Nephron (organoid): ENCODE data around the gene CFAP20DC.
A peak's percentile ranks its signal among the peaks of the same experiment; 100 is the strongest.

ENCODE experiments used
- H3K27ac Mint-ChIP-seq, 3 experiments: 2 replicates each; pipeline ENCODE4 v1.8.0; 2020; ENCODE audit warnings: mixed read lengths in 3 of 3, mild to moderate bottlenecking in 2 of 3, moderate library complexity in 1 of 3
- H3K27me3 Mint-ChIP-seq: 2 replicates; pipeline ENCODE4 v1.8.0; 2021; ENCODE audit warnings: low read depth, mild to moderate bottlenecking, moderate library complexity, mixed read lengths
- H3K36me3 Mint-ChIP-seq: 2 replicates; pipeline ENCODE4 v1.8.0; 2020; ENCODE audit warnings: low read depth, mixed read lengths
- H3K4me1 Mint-ChIP-seq: 2 replicates; pipeline ENCODE4 v1.8.0; 2020; ENCODE audit warnings: mixed read lengths
- H3K4me3 Mint-ChIP-seq, 3 experiments: 2 replicates each; pipeline ENCODE4 v1.8.0; 2020; ENCODE audit warnings: mild to moderate bottlenecking in 3 of 3, mixed read lengths in 3 of 3, moderate library complexity in 2 of 3
- H3K9me3 Mint-ChIP-seq: 2 replicates; pipeline ENCODE4 v1.8.0; 2020; ENCODE audit warnings: mixed read lengths
- TF ChIP-seq, protein P1 (sequence below), 3 experiments: fragments of 200-600 bp; sonication (generic); IDR thresholded peaks; one replicate each; pipeline ENCODE4 v1.5.0; 2021; ENCODE audit warnings: antibody characterized with exemption in 3 of 3; ENCODE audit not compliant: unreplicated experiment in 3 of 3

The CFAP20DC gene

GRCh38 chr3:58999134-58999773 lies 50.6 kb downstream of the CFAP20DC start:
- Mint-ChIP-seq H3K4me1 (no peaks in the 10 kb centered on the region), H3K4me3 (no peak overlapping the region)
- TF ChIP-seq, protein P1, sequence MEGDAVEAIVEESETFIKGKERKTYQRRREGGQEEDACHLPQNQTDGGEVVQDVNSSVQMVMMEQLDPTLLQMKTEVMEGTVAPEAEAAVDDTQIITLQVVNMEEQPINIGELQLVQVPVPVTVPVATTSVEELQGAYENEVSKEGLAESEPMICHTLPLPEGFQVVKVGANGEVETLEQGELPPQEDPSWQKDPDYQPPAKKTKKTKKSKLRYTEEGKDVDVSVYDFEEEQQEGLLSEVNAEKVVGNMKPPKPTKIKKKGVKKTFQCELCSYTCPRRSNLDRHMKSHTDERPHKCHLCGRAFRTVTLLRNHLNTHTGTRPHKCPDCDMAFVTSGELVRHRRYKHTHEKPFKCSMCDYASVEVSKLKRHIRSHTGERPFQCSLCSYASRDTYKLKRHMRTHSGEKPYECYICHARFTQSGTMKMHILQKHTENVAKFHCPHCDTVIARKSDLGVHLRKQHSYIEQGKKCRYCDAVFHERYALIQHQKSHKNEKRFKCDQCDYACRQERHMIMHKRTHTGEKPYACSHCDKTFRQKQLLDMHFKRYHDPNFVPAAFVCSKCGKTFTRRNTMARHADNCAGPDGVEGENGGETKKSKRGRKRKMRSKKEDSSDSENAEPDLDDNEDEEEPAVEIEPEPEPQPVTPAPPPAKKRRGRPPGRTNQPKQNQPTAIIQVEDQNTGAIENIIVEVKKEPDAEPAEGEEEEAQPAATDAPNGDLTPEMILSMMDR (IDR thresholded peaks at IDR 0.05; ENCODE audit: unreplicated experiment in 3 of 3) = no peak

DNA sequence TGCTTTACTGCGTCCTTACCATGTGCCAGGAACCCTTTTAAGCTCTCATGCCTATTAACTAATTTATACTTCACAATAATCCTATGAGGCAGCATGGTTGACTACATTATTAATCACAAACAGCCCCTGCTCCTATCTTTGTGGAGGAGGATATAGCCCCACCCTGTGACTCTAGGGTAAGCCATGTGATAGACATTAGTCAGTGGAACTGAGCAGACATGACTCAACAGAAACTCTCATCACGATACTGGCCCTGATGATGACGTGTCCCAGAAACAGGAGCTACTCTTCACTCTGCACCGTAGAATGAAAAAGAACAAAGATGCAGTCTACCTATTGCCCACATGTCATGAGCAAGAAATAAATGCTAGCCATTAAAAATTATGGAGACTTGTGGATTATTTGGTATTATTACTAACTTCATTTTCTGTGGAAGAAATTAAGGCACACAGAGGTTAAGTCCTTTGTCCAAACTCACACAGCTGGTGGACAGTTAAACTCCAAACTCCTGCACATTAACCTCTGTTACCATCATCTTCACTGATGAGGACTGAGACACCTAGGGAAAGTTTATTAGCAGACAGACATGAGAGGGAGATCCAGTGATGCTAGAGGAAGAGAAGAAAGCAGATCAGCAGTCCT lies 51.2 kb downstream of the CFAP20DC start:
- TF ChIP-seq, protein P1 (IDR thresholded peaks at IDR 0.05; ENCODE audit: unreplicated experiment in 3 of 3) = no peak
- Mint-ChIP-seq H3K4me3 (no peak overlapping the region), H3K4me1 (no peaks in the 10 kb centered on the region), H3K36me3 (no peaks in the 10 kb centered on the region), H3K27ac (no peak overlapping the region), H3K9me3 (no peaks in the 10 kb centered on the region), H3K27me3 (no peaks in the 10 kb centered on the region)

More at GRCh38 chr3:58999134-58999773, 50.6 kb downstream of the CFAP20DC start:
- H3K27ac Mint-ChIP-seq = no peak overlapping the region
- no peaks in the 10 kb centered on the region for H3K27me3 Mint-ChIP-seq
- no peaks in the 10 kb centered on the region for H3K36me3 Mint-ChIP-seq
- no peaks in the 10 kb centered on the region for H3K9me3 Mint-ChIP-seq

DNA sequence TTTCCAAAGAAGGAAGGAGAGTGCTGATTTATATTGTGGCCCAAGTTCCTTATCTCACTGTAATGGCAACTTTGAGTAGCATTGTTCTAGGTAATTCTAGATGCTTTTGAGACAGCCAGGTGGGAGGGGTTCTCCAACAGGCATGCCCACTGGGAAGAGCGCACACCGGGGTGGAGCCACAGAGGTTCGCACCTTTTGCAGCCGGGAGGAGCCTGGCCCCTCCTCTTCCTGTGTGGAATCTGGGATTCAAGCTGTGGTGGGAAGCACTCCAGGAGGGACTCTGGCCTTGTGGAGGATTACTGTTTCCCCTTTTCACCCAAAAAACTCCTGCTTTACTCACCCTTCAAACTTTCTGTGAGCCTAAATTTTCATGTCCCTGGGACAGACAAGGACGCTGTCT lies 53.1 kb downstream of the CFAP20DC start:
- TF ChIP-seq, protein P1 (IDR thresholded peaks at IDR 0.05; ENCODE audit: unreplicated experiment in 3 of 3) = no peak
- Mint-ChIP-seq H3K9me3 (no peaks in the 10 kb centered on the region), H3K27ac (no peak overlapping the region), H3K27me3 (no peaks in the 10 kb centered on the region), H3K4me3 (no peak overlapping the region), H3K36me3 (no peaks in the 10 kb centered on the region), H3K4me1 (no peaks in the 10 kb centered on the region)

DNA sequence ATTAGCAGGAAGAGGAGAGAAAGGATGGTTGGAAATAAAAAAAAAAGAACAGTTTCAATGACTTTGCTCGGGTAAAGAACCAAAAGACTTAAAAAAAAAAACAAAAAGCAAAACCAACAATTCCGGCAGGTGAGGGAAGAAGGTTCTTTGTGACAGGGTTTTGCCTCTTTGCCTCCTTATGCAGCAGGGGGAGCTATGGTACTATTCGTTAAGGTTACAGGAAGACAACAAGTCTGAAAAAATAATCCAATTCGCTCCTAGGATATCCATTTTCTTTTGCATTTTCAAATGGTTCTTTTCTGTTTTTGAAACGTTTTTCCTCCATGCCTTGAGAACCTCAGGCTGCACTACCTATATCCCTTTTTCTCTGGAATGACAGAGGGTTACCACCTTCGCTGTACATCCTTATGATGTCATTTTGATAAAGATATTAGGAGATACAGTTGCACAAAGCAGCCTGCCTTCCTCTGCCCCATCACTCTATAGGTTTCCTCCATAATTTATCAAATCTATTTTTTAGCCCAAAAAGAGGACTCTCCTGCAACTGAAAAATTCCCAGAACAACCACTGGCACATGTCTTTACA lies 55.0 kb downstream of the CFAP20DC start:
- TF ChIP-seq, protein P1 (IDR thresholded peaks at IDR 0.05; ENCODE audit: unreplicated experiment in 3 of 3) = peak; percentile 69 to 78 (median 76)
- Mint-ChIP-seq H3K4me3 (no peak overlapping the region), H3K27me3 (no peaks in the 10 kb centered on the region), H3K4me1 (no peaks in the 10 kb centered on the region), H3K9me3 (no peaks in the 10 kb centered on the region), H3K36me3 (no peaks in the 10 kb centered on the region), H3K27ac (peak overlapping the region in 1 of 3 experiments; percentile 65)

- no peak overlapping the region for H3K4me3 Mint-ChIP-seq
- H3K9me3 Mint-ChIP-seq = no peaks in the 10 kb centered on the region
- H3K27me3 Mint-ChIP-seq = no peaks in the 10 kb centered on the region
- TF ChIP-seq, protein P1 (IDR thresholded peaks at IDR 0.05; ENCODE audit: unreplicated experiment in 3 of 3) = no peak
- H3K4me1 Mint-ChIP-seq = no peaks in the 10 kb centered on the region
- H3K36me3 Mint-ChIP-seq = no peaks in the 10 kb centered on the region
- H3K27ac Mint-ChIP-seq = no peak overlapping the region
Measured at GRCh38 chr3:58993547-58993946, 56.3 kb downstream of the CFAP20DC start.
